GM12878 (cell line): ENCODE results near the gene PNRC1. TPM values are rescaled to one million over a fixed set of nuclear protein-coding genes. Genes with fewer than 3 reads are reported as not detected.

Source experiments
- ATAC-seq: fragments of 200-7000 bp; cut with Tn5 transposase; 3 replicates; pipeline ENCODE4 v1.9.1; 2020; ENCODE audit warnings: mild to moderate bottlenecking, moderate library complexity
- BruUV-seq: library from RNA; stranded (reverse); fragments of 400-500 nt; replicated peaks from 2 replicates; lab custom pipeline; 2021; lab: Mats Ljungman, UMichigan
- CTCF ChIA-PET: fragments of 300-600 bp; sonication (Branson Sonifier 250); formaldehyde crosslinking; extraction: SDS; loops from one replicate; lab custom pipeline; 2021; ENCODE audit warnings: inconsistent platforms; lab: Yijun Ruan, JAX
- POLR2A ChIA-PET: fragments of 350-600 bp; formaldehyde crosslinking; extraction: SDS; loops from one replicate; lab custom pipeline; 2021; ENCODE audit warnings: inconsistent platforms; lab: Charles Lee
- RAD21 ChIA-PET: fragments of 300-600 bp; sonication (Branson Sonifier 250); formaldehyde crosslinking; loops from one replicate; lab custom pipeline; 2023; ENCODE audit warnings: antibody characterized with exemption; ENCODE audit not compliant: unreplicated experiment; lab: Charles Lee
- SMC1A ChIA-PET: fragments of 300-600 bp; sonication (Branson Sonifier 250); formaldehyde crosslinking; loops from one replicate; lab custom pipeline; 2023; ENCODE audit not compliant: unreplicated experiment, uncharacterized antibody; lab: Charles Lee
- DNase-seq: peaks from one replicate; pipeline ENCODE4 v3.0.0-alpha.2; 2011; ENCODE audit warnings: low read depth, low spot score
- FAIRE-seq: peaks from 3 replicates; lab custom pipeline; 2011; peaks lifted over from hg19 to GRCh38; lab: Jason Lieb, UNC
- H2AFZ ChIP-seq: 2 replicates; pipeline ENCODE4 v1.6.0; 2011; ENCODE audit warnings: low read depth, low read length, control low read depth; ENCODE audit not compliant: control insufficient read depth
- H3K27ac ChIP-seq: 2 replicates; pipeline ENCODE4 v1.5.1; 2011; ENCODE audit warnings: control low read depth; ENCODE audit not compliant: control insufficient read depth, insufficient read depth
- H3K27me3 ChIP-seq, 2 experiments: replicated peaks in 1 of 2; 2 replicates each; pipeline versions ENCODE4 v1.6.0 to v1.6.1; 2011; ENCODE audit warnings: low read length in 1 of 2; ENCODE audit not compliant: control insufficient read depth in 2 of 2, insufficient read depth in 2 of 2
- H3K36me3 ChIP-seq, 2 experiments: 2 replicates each; pipeline ENCODE4 v1.5.1; 2011; ENCODE audit warnings: low read length in 1 of 2; ENCODE audit not compliant: control insufficient read depth in 2 of 2, insufficient read depth in 2 of 2
- H3K4me1 ChIP-seq: 2 replicates; pipeline ENCODE4 v1.6.1; 2011; ENCODE audit warnings: mild to moderate bottlenecking, low read length, moderate library complexity, mixed read lengths; ENCODE audit not compliant: control insufficient read depth, insufficient read depth
- H3K4me2 ChIP-seq: 2 replicates; pipeline ENCODE4 v1.6.0; 2011; ENCODE audit warnings: control low read depth; ENCODE audit not compliant: control insufficient read depth, insufficient read depth
- H3K4me3 ChIP-seq: fragments of 200-600 bp; sonication (generic); 2 replicates; pipeline ENCODE4 v1.5.1; 2016
- H3K79me2 ChIP-seq: 2 replicates; pipeline ENCODE4 v1.6.0; 2011; ENCODE audit warnings: low read length; ENCODE audit not compliant: control insufficient read depth, insufficient read depth
- H3K9ac ChIP-seq: 2 replicates; pipeline ENCODE4 v1.8.0; 2011; ENCODE audit warnings: low read length, control low read depth, mixed read lengths; ENCODE audit not compliant: control insufficient read depth, insufficient read depth
- H3K9me3 ChIP-seq: replicated peaks from 3 replicates; pipeline ENCODE4 v1.5.1; 2011; ENCODE audit warnings: mild to moderate bottlenecking, low read length; ENCODE audit not compliant: control insufficient read depth, insufficient read depth
- H4K20me1 ChIP-seq: 2 replicates; pipeline ENCODE4 v1.6.0; 2011; ENCODE audit not compliant: control insufficient read depth, insufficient read depth
- CBX3 ChIP-seq: fragments of 200-600 bp; sonication (generic); IDR thresholded peaks from 2 replicates; pipeline ENCODE4 v1.6.1; 2016; ENCODE audit warnings: low read depth, borderline replicate concordance
- HSF1 ChIP-seq: fragments of 150-350 bp; IDR thresholded peaks from 2 replicates; pipeline ENCODE4 v1.6.1; 2014; ENCODE audit warnings: mild to moderate bottlenecking, low read depth, low read length
- IKZF2 ChIP-seq, 2 experiments: fragments of 450-650 bp; IDR thresholded peaks; 2 replicates each; pipeline ENCODE4 v1.6.1; 2017; ENCODE audit warnings: mild to moderate bottlenecking in 2 of 2, moderate library complexity in 2 of 2
- KDM1A ChIP-seq: fragments of 200-600 bp; sonication (generic); IDR thresholded peaks from 2 replicates; pipeline ENCODE4 v1.6.1; 2016; ENCODE audit warnings: borderline replicate concordance
- KLF5 ChIP-seq: fragments of 450-650 bp; IDR thresholded peaks from 2 replicates; pipeline ENCODE4 v1.6.1; 2014; ENCODE audit warnings: mild to moderate bottlenecking; ENCODE audit not compliant: partially characterized antibody
- MTA3 ChIP-seq: IDR thresholded peaks from 2 replicates; pipeline ENCODE4 v1.6.1; 2012; ENCODE audit warnings: low read length, inconsistent platforms, borderline replicate concordance
- NFXL1 ChIP-seq: fragments of 450-650 bp; IDR thresholded peaks from 2 replicates; pipeline ENCODE4 v1.6.1; 2017; ENCODE audit warnings: antibody characterized with exemption, mild to moderate bottlenecking, borderline replicate concordance
- NR2C1 ChIP-seq: fragments of 450-650 bp; IDR thresholded peaks from 2 replicates; pipeline ENCODE4 v1.6.1; 2017; ENCODE audit warnings: antibody characterized with exemption, mild to moderate bottlenecking, moderate library complexity
- SP1 ChIP-seq: IDR thresholded peaks from one replicate; pipeline ENCODE4 v1.6.1; 2011; ENCODE audit warnings: low read depth, low read length
- SREBF1 ChIP-seq: IDR thresholded peaks from 2 replicates; pipeline ENCODE4 v1.6.1; 2012; ENCODE audit warnings: mild to moderate bottlenecking, low read length
- SUZ12 ChIP-seq: fragments of 200-600 bp; sonication (generic); IDR thresholded peaks from one replicate; pipeline ENCODE4 v1.6.1; 2018; ENCODE audit warnings: antibody characterized with exemption, mild to moderate bottlenecking; ENCODE audit not compliant: unreplicated experiment
- TBL1XR1 ChIP-seq: IDR thresholded peaks from 2 replicates; pipeline ENCODE4 v1.6.1; 2012; ENCODE audit warnings: low read depth, low read length, improper control_type of control experiment
- ZNF622 ChIP-seq: fragments of 450-650 bp; IDR thresholded peaks from 2 replicates; pipeline ENCODE4 v1.6.1; 2017; ENCODE audit warnings: mild to moderate bottlenecking, inconsistent platforms
- WGBS: methylation state at CpG from one replicate; pipeline ENCODE4 v1.1.6; 2016; ENCODE audit warnings: low lambda C conversion rate; ENCODE audit not compliant: insufficient replicate concordance, insufficient coverage; ENCODE audit errors: missing lambda C conversion rate; 5-methylcytosine and 5-hydroxymethylcytosine counted together
- in situ Hi-C: fragments of 300-500 bp; cut with MboI; formaldehyde crosslinking; loops from 9 replicates; pipeline ENCODE4 v1.14.3; 2018; ENCODE audit warnings: mixed read lengths
- intact Hi-C: fragments of 100-400 bp; cut with micrococcal nuclease; formaldehyde crosslinking; loops from one replicate; pipeline ENCODE4 v1.14.2; 2022; ENCODE audit not compliant: unreplicated experiment
- polyA plus RNA-seq, 11 experiments: library from polyadenylated mRNA; depleted of rRNA in 4 of 11; unstranded in 6 of 11; stranded (reverse) in 5 of 11; fragments of >200 nt; fragmentation: Nextera tagmentation in 4 of 11; fragmentation: Illumina TruSeq in 1 of 11; extraction: Ambion mirVana in 4 of 11; extraction: Trizol in 1 of 11; gene quantifications; 1 replicate in 1 of 11; 2 replicates in 10 of 11; pipeline versions ENCODE4 v1.2.1 to v1.2.3, GENCODE V29; 2011 to 2016; ENCODE audit warnings: inconsistent platforms in 2 of 11, missing spikeins in 2 of 11, low read depth in 1 of 11
- total RNA-seq, 4 experiments: library from RNA; depleted of rRNA in 3 of 4; stranded (reverse); fragments of >200 nt in 3 of 4; fragmentation: Illumina TruSeq in 1 of 4; extraction: Trizol in 1 of 4; gene quantifications; 2 replicates each; pipeline versions ENCODE4 v1.2.1 to v1.2.3, GENCODE V29; 2013 to 2021
- TF ChIP-seq, protein P1 (sequence below): fragments of 450-650 bp; IDR thresholded peaks from 2 replicates; pipeline ENCODE4 v1.6.1; 2016; ENCODE audit warnings: mild to moderate bottlenecking

PNRC1 gene
- total and polyA plus RNA-seq, 10 of the 15 experiments (the other 5 are each of a cell fraction or from before 2014, with no cell fraction given): 7.6 to 66.0 (median 33.1) TPM

DNA sequence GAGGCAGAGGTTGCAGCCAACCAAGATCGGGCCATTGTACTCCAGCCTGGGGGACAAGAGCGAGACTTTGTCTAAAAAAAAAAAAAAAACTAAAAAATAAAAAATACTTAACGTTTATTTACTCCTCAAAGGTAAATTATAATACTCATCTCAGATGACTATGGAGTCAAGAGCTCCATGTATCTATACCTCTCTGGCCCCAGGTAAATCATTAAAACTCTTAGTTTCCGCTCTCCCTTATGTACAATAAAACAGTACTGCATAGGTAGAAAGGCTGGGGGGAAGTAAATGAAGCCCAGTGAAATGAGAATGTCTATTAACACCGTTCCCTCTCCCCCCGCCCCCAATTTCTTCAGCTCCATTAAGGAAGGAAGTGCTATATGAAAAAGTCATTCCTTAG, 36.2 kb downstream of the PNRC1 start:
- BruUV-seq: no TSS peak
- no peaks in the 10 kb centered on the region for H3K79me2 ChIP-seq
- H3K27ac ChIP-seq: no peak overlapping the region
- WGBS: 53% methylated on average over 6 of the region's 6 CpGs
- no peak overlapping the region for H3K9ac ChIP-seq
- no peaks in the 10 kb centered on the region for H3K4me1 ChIP-seq
- peaks cover 0 to 4% of the 10 kb centered on the region in 2 experiments; a peak in 1 of 4 replicates for H3K27me3 ChIP-seq
- no peak for FAIRE-seq
- H4K20me1 ChIP-seq: no peaks in the 10 kb centered on the region
- H3K9me3 ChIP-seq: no peaks in the 10 kb centered on the region
- DNase-seq: no peak
- POLR2A ChIA-PET: no interaction called here
- H2AFZ ChIP-seq: no peak overlapping the region
- H3K4me2 ChIP-seq: peak overlapping the region; percentile 89; the same call in 1 of the 2 replicates
- SMC1A ChIA-PET: interaction anchor here (0.6 to 1.2 kb wide), 5 partner anchors 8 to 1245 kb away, joined by 3 to 4 read pairs (median 3); no protein-coding TSS in a partner anchor
- intact Hi-C loops: no loop called here
- CTCF ChIA-PET: interaction anchor here (0.6 to 0.8 kb wide), 2 partner anchors 26 to 223 kb away, joined by 3 read pairs; no protein-coding TSS in a partner anchor
- peak overlapping the region; percentile 34; the same call in 1 of the 2 replicates for H3K4me3 ChIP-seq
- no peak for ATAC-seq
- in situ Hi-C loops: no loop called here
- H3K36me3 ChIP-seq: no peaks in the 10 kb centered on the region
- no peak for TF ChIP-seq NR2C1
- no peak for TF ChIP-seq TBL1XR1
- no peak for TF ChIP-seq IKZF2 (IDR thresholded peaks at IDR 0.05)
- no peak for TF ChIP-seq CBX3
- TF ChIP-seq MTA3: no peak
- TF ChIP-seq KLF5: no peak
- no peak for TF ChIP-seq HSF1
- no peak for TF ChIP-seq KDM1A
- TF ChIP-seq NFXL1: no peak
- TF ChIP-seq SP1: no peak
- TF ChIP-seq SREBF1: no peak
- no peak for TF ChIP-seq ZNF622
- TF ChIP-seq, protein P1, sequence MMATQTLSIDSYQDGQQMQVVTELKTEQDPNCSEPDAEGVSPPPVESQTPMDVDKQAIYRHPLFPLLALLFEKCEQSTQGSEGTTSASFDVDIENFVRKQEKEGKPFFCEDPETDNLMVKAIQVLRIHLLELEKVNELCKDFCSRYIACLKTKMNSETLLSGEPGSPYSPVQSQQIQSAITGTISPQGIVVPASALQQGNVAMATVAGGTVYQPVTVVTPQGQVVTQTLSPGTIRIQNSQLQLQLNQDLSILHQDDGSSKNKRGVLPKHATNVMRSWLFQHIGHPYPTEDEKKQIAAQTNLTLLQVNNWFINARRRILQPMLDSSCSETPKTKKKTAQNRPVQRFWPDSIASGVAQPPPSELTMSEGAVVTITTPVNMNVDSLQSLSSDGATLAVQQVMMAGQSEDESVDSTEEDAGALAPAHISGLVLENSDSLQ: no peak
- TF ChIP-seq SUZ12: no peak
- TF ChIP-seq, all 136 proteins: peak for 0
- RAD21 ChIA-PET: interaction anchor here (1.6 kb wide), 1 partner anchor 134 kb away, joined by 6 read pairs; no protein-coding TSS in a partner anchor
